ENCODE data around the gene KYAT1. TPM values are rescaled to one million over a fixed set of nuclear protein-coding genes. Genes with fewer than 3 reads are reported as not detected.

The KYAT1 gene
- total RNA-seq, 1 donor from 2014 or later: 10.1 TPM

DNA sequence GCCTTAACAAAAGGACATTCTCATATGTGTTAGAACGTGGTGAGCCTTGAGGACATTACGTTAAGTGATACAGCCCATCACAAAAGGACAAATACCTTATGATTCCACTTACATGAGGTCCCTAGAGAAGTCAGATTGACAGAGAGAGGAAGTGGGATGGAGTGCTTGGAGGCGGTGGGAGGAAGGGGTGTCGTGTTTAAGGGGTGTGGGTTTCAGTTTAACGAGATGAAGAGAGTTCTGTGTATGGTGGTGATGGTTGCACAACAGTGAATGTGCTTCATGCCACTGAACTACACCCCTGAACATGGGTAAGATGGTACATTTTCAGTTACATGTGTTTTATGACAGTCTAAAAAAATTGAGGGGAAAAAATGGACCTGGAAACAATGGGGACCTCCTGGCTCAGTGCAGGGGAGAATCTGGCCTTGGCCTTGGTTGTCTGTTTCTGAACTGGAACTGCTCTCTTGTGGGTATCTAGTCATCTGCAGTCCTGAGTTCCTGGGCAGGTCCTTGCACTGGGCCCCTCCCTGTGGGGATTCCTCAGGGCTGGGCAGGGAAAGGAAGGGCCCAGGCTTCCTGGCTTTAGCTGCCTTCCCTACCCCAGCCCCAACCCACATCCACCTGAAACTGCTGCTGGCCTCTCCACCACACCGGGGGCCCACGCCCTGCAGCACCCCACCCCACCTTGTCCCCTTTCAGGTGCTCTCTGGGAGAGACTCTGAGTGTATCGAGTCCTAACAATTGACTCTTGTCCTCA, 18.0 kb upstream of the KYAT1 start:
- no peak overlapping the region for H3K4me3 Mint-ChIP-seq (ENCODE audit: unreplicated experiment)
- no peak overlapping the region for H3K4me2 ChIP-seq (ENCODE audit: low read length)
- H3K36me3 Mint-ChIP-seq (ENCODE audit: low read depth, unreplicated experiment): peaks cover 10% of the 10 kb centered on the region
- peaks cover 11% of the 10 kb centered on the region for H3K36me3 ChIP-seq (ENCODE audit: insufficient read depth, low read length)
- DNase-seq (ENCODE audit: low read depth) (no peak), FAIRE-seq (no peak)
- no peaks in the 10 kb centered on the region for H3K9me3 ChIP-seq (ENCODE audit: insufficient read depth, low read depth, low read length)
- H3K4me1 Mint-ChIP-seq (ENCODE audit: low read depth, unreplicated experiment): peaks cover 20% of the 10 kb centered on the region
- TF ChIP-seq EZH2 (IDR thresholded peaks at IDR 0.05; ENCODE audit: insufficient read depth, low read length): no peak
- TF ChIP-seq, protein P1, sequence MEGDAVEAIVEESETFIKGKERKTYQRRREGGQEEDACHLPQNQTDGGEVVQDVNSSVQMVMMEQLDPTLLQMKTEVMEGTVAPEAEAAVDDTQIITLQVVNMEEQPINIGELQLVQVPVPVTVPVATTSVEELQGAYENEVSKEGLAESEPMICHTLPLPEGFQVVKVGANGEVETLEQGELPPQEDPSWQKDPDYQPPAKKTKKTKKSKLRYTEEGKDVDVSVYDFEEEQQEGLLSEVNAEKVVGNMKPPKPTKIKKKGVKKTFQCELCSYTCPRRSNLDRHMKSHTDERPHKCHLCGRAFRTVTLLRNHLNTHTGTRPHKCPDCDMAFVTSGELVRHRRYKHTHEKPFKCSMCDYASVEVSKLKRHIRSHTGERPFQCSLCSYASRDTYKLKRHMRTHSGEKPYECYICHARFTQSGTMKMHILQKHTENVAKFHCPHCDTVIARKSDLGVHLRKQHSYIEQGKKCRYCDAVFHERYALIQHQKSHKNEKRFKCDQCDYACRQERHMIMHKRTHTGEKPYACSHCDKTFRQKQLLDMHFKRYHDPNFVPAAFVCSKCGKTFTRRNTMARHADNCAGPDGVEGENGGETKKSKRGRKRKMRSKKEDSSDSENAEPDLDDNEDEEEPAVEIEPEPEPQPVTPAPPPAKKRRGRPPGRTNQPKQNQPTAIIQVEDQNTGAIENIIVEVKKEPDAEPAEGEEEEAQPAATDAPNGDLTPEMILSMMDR (IDR thresholded peaks at IDR 0.05; ENCODE audit: insufficient read depth, low read depth, low read length): no peak
- no peaks in the 10 kb centered on the region for H3K27me3 ChIP-seq (ENCODE audit: insufficient read depth, low read length)
- no peaks in the 10 kb centered on the region for H3K9me3 Mint-ChIP-seq (ENCODE audit: unreplicated experiment)
- H2AFZ ChIP-seq (ENCODE audit: low read depth, low read length): no peak overlapping the region
- no peak overlapping the region for H3K27ac ChIP-seq (ENCODE audit: low read depth, low read length)
- H3K27ac Mint-ChIP-seq (ENCODE audit: unreplicated experiment): no peak overlapping the region
- peaks cover 84% of the 10 kb centered on the region for H3K79me2 ChIP-seq (ENCODE audit: insufficient read depth, low read length)
- no peaks in the 10 kb centered on the region for H3K27me3 Mint-ChIP-seq (ENCODE audit: low read depth, unreplicated experiment)
- no peak overlapping the region for H3K4me3 ChIP-seq (ENCODE audit: insufficient read depth, low read depth, low read length)
- peaks cover 60% of the 10 kb centered on the region for H4K20me1 ChIP-seq (ENCODE audit: insufficient read depth, low read length)
- H3K9ac ChIP-seq (ENCODE audit: low read length): no peak overlapping the region
- peaks cover 10% of the 10 kb centered on the region for H3K4me1 ChIP-seq (ENCODE audit: insufficient read depth, low read length)

DNA sequence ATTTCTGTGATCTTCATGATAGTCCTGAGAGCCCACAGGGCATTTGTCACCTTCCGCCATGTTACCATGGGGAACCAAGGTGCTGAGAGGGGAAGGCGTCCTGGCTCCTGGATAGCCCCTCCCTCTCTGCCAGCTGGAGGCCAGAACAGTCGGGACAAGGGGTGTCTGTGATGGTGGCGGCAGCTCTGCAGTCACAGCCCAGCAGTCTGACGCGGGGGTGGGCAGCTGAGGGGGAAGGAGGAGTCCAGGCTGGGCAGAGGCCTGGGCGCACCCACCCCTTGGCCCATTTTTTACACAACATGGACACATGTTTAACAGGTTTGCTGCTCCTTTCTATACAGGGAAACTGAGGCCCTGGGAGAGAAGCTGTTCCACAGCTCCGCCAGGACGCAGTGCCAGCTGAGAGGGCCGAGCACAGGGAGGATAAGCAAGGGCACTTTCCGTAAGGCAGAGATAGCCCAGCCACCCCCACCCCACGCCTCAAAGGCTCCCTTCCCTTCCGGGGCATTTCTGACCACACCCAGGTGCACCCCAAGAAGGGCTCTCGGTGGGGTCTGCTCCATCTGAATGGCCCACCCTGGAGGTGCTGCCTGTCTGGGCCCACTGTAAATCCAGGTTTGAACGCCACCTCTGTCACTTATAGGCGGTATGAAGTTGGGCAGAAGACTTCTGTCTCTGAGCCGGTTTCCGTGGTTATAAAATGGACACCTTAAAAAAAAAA, 17.3 kb upstream of the KYAT1 start:
- no peaks in the 10 kb centered on the region for H3K9me3 Mint-ChIP-seq (ENCODE audit: unreplicated experiment)
- Histone ChIP-seq H4K20me1 (ENCODE audit: insufficient read depth, low read length) (peaks cover 60% of the 10 kb centered on the region), H3K9me3 (ENCODE audit: insufficient read depth, low read depth, low read length) (no peaks in the 10 kb centered on the region), H3K27ac (ENCODE audit: low read depth, low read length) (no peak overlapping the region), H3K27me3 (ENCODE audit: insufficient read depth, low read length) (no peaks in the 10 kb centered on the region), H3K4me2 (ENCODE audit: low read length) (no peak overlapping the region), H3K9ac (ENCODE audit: low read length) (no peak overlapping the region), H3K4me1 (ENCODE audit: insufficient read depth, low read length) (peaks cover 10% of the 10 kb centered on the region), H3K36me3 (ENCODE audit: insufficient read depth, low read length) (peaks cover 12% of the 10 kb centered on the region), H3K4me3 (ENCODE audit: insufficient read depth, low read depth, low read length) (no peak overlapping the region), H3K79me2 (ENCODE audit: insufficient read depth, low read length) (peaks cover 81% of the 10 kb centered on the region), H2AFZ (ENCODE audit: low read depth, low read length) (no peak overlapping the region)
- TF ChIP-seq, protein P1 (IDR thresholded peaks at IDR 0.05; ENCODE audit: insufficient read depth, low read depth, low read length): no peak
- no peak for TF ChIP-seq EZH2 (IDR thresholded peaks at IDR 0.05; ENCODE audit: insufficient read depth, low read length)
- peaks cover 10% of the 10 kb centered on the region for H3K36me3 Mint-ChIP-seq (ENCODE audit: low read depth, unreplicated experiment)
- H3K27me3 Mint-ChIP-seq (ENCODE audit: low read depth, unreplicated experiment): no peaks in the 10 kb centered on the region
- no peak for DNase-seq (ENCODE audit: low read depth)
- peaks cover 20% of the 10 kb centered on the region for H3K4me1 Mint-ChIP-seq (ENCODE audit: low read depth, unreplicated experiment)
- H3K27ac Mint-ChIP-seq (ENCODE audit: unreplicated experiment): no peak overlapping the region
- FAIRE-seq: no peak
- no peak overlapping the region for H3K4me3 Mint-ChIP-seq (ENCODE audit: unreplicated experiment)
